ENCODE data around the gene DKKL1. TPM values are rescaled to one million over a fixed set of nuclear protein-coding genes. Genes with fewer than 3 reads are reported as not detected.

DKKL1 gene
- polyA plus RNA-seq, 1 donor (not counting 4 experiments of a cell fraction or from before 2014, with no cell fraction given), result not detected

GRCh38 chr19:49423071-49423984 lies 59.7 kb downstream of the DKKL1 start, which contains the start of gene PTH2:
Gene PTH2 (minus strand): TSS chr19:49423441. CDS start chr19:49423339, 102 bp downstream.
- H3K9ac ChIP-seq (ENCODE audit: control insufficient read depth, extremely low read depth, insufficient read depth, low read length), result no peak within 1 kb of the TSS
- dilution Hi-C loops (cut with MboI; ENCODE audit: extremely low pct_ligation_motif_present, low sequenced_read_pairs), result no loop called here
- peak within 1 kb of the TSS; percentile 40 for H3K4me2 ChIP-seq (ENCODE audit: control insufficient read depth, extremely low read depth, insufficient read depth, low read depth, low read length)
- peaks cover 93% of the 10 kb centered on the region for H3K27me3 ChIP-seq (ENCODE audit: control insufficient read depth, extremely low read depth, insufficient read depth, low read length)
- H3K27ac ChIP-seq (ENCODE audit: control insufficient read depth, insufficient read depth, low read length), result no peak within 1 kb of the TSS
- H3K36me3 ChIP-seq (ENCODE audit: control insufficient read depth in 2 of 2, extremely low read depth in 1 of 2, insufficient read depth in 2 of 2, low read length in 2 of 2), result no peaks in the 10 kb centered on the region
- DNase-seq (ENCODE audit: low read depth, low spot score), result no peak
- TF ChIP-seq EZH2 (IDR thresholded peaks at IDR 0.05; ENCODE audit: low read length), result no peak
- TF ChIP-seq, protein P1, sequence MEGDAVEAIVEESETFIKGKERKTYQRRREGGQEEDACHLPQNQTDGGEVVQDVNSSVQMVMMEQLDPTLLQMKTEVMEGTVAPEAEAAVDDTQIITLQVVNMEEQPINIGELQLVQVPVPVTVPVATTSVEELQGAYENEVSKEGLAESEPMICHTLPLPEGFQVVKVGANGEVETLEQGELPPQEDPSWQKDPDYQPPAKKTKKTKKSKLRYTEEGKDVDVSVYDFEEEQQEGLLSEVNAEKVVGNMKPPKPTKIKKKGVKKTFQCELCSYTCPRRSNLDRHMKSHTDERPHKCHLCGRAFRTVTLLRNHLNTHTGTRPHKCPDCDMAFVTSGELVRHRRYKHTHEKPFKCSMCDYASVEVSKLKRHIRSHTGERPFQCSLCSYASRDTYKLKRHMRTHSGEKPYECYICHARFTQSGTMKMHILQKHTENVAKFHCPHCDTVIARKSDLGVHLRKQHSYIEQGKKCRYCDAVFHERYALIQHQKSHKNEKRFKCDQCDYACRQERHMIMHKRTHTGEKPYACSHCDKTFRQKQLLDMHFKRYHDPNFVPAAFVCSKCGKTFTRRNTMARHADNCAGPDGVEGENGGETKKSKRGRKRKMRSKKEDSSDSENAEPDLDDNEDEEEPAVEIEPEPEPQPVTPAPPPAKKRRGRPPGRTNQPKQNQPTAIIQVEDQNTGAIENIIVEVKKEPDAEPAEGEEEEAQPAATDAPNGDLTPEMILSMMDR (optimal IDR thresholded peaks at IDR 0.05 in 1 of 3, IDR thresholded peaks at IDR 0.05 in 1 of 3, conservative IDR thresholded peaks at IDR 0.05 in 1 of 3; ENCODE audit: extremely low read depth in 1 of 3, insufficient read depth in 2 of 3, low read length in 3 of 3), result no peak
- H4K20me1 ChIP-seq (ENCODE audit: control insufficient read depth, extremely low read depth, insufficient read depth, low read length), result no peaks in the 10 kb centered on the region
- H3K4me3 ChIP-seq (ENCODE audit: control insufficient read depth in 2 of 3, extremely low read depth in 1 of 3, insufficient read depth in 2 of 3, low read depth in 1 of 3, low read length in 3 of 3), result no peak within 1 kb of the TSS
- no peaks in the 10 kb centered on the region for H3K9me3 ChIP-seq (ENCODE audit: control insufficient read depth, low read depth, low read length)
- no peaks in the 10 kb centered on the region for H3K79me2 ChIP-seq (ENCODE audit: control insufficient read depth, insufficient read depth, low read length)
- no peak within 1 kb of the TSS for H2AFZ ChIP-seq (ENCODE audit: control insufficient read depth, low read length)
- peaks cover 4% of the 10 kb centered on the region for H3K4me1 ChIP-seq (ENCODE audit: control insufficient read depth, extremely low read depth, insufficient read depth, low read length)
- H3K9me1 ChIP-seq (ENCODE audit: control insufficient read depth, extremely low read depth, insufficient read depth, low read length), result no peaks in the 10 kb centered on the region
- no peak for FAIRE-seq

DNA sequence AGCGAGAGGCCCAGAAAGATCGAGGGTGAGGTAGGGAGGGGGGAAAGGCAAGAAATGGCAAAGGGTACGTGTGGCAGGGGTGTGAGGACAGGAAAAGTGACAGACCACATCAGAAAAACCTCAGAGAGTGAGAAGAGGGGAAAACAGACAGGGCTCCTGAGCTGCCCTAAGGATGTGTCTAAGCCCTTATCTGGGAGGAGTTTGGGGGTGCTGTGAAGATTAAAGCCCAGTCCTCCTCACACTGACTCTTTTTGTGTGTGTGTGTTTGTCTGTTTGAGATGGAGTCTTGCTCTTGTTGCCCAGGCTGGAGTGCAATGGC lies 60.3 kb downstream of the DKKL1 start:
- Histone ChIP-seq H3K4me2 (ENCODE audit: control insufficient read depth, extremely low read depth, insufficient read depth, low read depth, low read length) (no peak overlapping the region), H3K36me3 (ENCODE audit: control insufficient read depth in 2 of 2, extremely low read depth in 1 of 2, insufficient read depth in 2 of 2, low read length in 2 of 2) (no peaks in the 10 kb centered on the region), H3K9me3 (ENCODE audit: control insufficient read depth, low read depth, low read length) (no peaks in the 10 kb centered on the region), H3K27ac (ENCODE audit: control insufficient read depth, insufficient read depth, low read length) (no peak overlapping the region), H3K9ac (ENCODE audit: control insufficient read depth, extremely low read depth, insufficient read depth, low read length) (no peak overlapping the region), H3K4me3 (ENCODE audit: control insufficient read depth in 2 of 3, extremely low read depth in 1 of 3, insufficient read depth in 2 of 3, low read depth in 1 of 3, low read length in 3 of 3) (no peak overlapping the region), H3K27me3 (ENCODE audit: control insufficient read depth, extremely low read depth, insufficient read depth, low read length) (peaks cover 95% of the 10 kb centered on the region), H2AFZ (ENCODE audit: control insufficient read depth, low read length) (no peak overlapping the region), H4K20me1 (ENCODE audit: control insufficient read depth, extremely low read depth, insufficient read depth, low read length) (no peaks in the 10 kb centered on the region), H3K4me1 (ENCODE audit: control insufficient read depth, extremely low read depth, insufficient read depth, low read length) (peaks cover 7% of the 10 kb centered on the region), H3K79me2 (ENCODE audit: control insufficient read depth, insufficient read depth, low read length) (no peaks in the 10 kb centered on the region), H3K9me1 (ENCODE audit: control insufficient read depth, extremely low read depth, insufficient read depth, low read length) (no peaks in the 10 kb centered on the region)
- DNase-seq (ENCODE audit: low read depth, low spot score), result no peak
- dilution Hi-C loops (cut with MboI; ENCODE audit: extremely low pct_ligation_motif_present, low sequenced_read_pairs), result no loop called here
- no peak for TF ChIP-seq EZH2 (IDR thresholded peaks at IDR 0.05; ENCODE audit: low read length)
- TF ChIP-seq, protein P1 (optimal IDR thresholded peaks at IDR 0.05 in 1 of 3, IDR thresholded peaks at IDR 0.05 in 1 of 3, conservative IDR thresholded peaks at IDR 0.05 in 1 of 3; ENCODE audit: extremely low read depth in 1 of 3, insufficient read depth in 2 of 3, low read length in 3 of 3), result no peak
- no peak for FAIRE-seq

Other genes with a start within 250 kb of the DKKL1 start
- gene LIN7B, start 249.5 kb upstream of the DKKL1 start, polyA plus RNA-seq, result 1.6 to 2.8 TPM (median 1.7 TPM) in 3 replicates
- 0.54 to 0.98 TPM (median 0.71 TPM) in 3 replicates for gene C19orf73, start 244.7 kb upstream of the DKKL1 start, polyA plus RNA-seq
- gene PPFIA3, start 244.3 kb upstream of the DKKL1 start, polyA plus RNA-seq, result 3.0 to 3.4 TPM (median 3.1 TPM) in 3 replicates
- gene HRC, start 208.5 kb upstream of the DKKL1 start, polyA plus RNA-seq, result 0.03 to 0.08 TPM in 2 of 3 replicates, not detected in the other
- 16.1 to 23.3 TPM (median 16.1 TPM) in 3 replicates for gene TRPM4, start 206.1 kb upstream of the DKKL1 start, polyA plus RNA-seq
- gene SLC6A16, start 38.7 kb upstream of the DKKL1 start, polyA plus RNA-seq, result 0.04 TPM in 1 of 3 replicates, not detected in the others
- not detected in 3 replicates for gene CD37, start 28.5 kb upstream of the DKKL1 start, polyA plus RNA-seq
- 6.4 to 13.6 TPM (median 8.9 TPM) in 3 replicates for gene TEAD2, start 1.5 kb upstream of the DKKL1 start, polyA plus RNA-seq
- gene KASH5, start 24.4 kb downstream of the DKKL1 start, polyA plus RNA-seq, result not detected in 3 replicates
- not detected in 3 replicates for gene PTH2, start 59.6 kb downstream of the DKKL1 start, polyA plus RNA-seq
- not detected in 3 replicates for gene GFY, start 61.5 kb downstream of the DKKL1 start, polyA plus RNA-seq
- 0.04 to 0.12 TPM (median 0.04 TPM) in 3 replicates for gene SLC17A7, start 77.7 kb downstream of the DKKL1 start, polyA plus RNA-seq
- gene PIH1D1, start 87.9 kb downstream of the DKKL1 start, polyA plus RNA-seq, result 29.0 to 40.7 TPM (median 37.8 TPM) in 3 replicates
- 7.1 to 12.2 TPM (median 9.8 TPM) in 3 replicates for gene ALDH16A1, start 89.3 kb downstream of the DKKL1 start, polyA plus RNA-seq
- gene FLT3LG, start 110.3 kb downstream of the DKKL1 start, polyA plus RNA-seq, result 0.80 to 1.7 TPM (median 1.3 TPM) in 3 replicates
- gene RPL13A, start 123.7 kb downstream of the DKKL1 start, polyA plus RNA-seq, result 1,826 to 4,676 TPM (median 3,383 TPM) in 3 replicates
- 2,569 to 3,320 TPM (median 2,868 TPM) in 3 replicates for gene RPS11, start 132.6 kb downstream of the DKKL1 start, polyA plus RNA-seq
- 12.0 to 12.8 TPM (median 12.3 TPM) in 3 replicates for gene FCGRT, start 148.8 kb downstream of the DKKL1 start, polyA plus RNA-seq
- gene RCN3, start 164.1 kb downstream of the DKKL1 start, polyA plus RNA-seq, result 0.10 to 0.14 TPM in 2 of 3 replicates, not detected in the other
- 36.6 to 63.6 TPM (median 42.7 TPM) in 3 replicates for gene NOSIP, start 216.7 kb downstream of the DKKL1 start, polyA plus RNA-seq
- 5.2 to 7.5 TPM (median 5.3 TPM) in 3 replicates for gene PRRG2, start 217.4 kb downstream of the DKKL1 start, polyA plus RNA-seq
- 0.35 to 1.1 TPM (median 0.42 TPM) in 3 replicates for gene PRR12, start 227.3 kb downstream of the DKKL1 start, polyA plus RNA-seq

All from keratinocyte (primary cell).